Smooth muscle cell of the umbilical artery (primary cell): ENCODE results near the gene PDCL2. TPM values are rescaled to one million over a fixed set of nuclear protein-coding genes. Genes with fewer than 3 reads are reported as not detected.

Experiments
- total RNA-seq: library from RNA; depleted of rRNA; stranded (reverse); fragments of >200 nt; gene quantifications from 2 replicates; pipeline ENCODE4 v1.2.3, GENCODE V29; 2014

The PDCL2 gene, protein sequence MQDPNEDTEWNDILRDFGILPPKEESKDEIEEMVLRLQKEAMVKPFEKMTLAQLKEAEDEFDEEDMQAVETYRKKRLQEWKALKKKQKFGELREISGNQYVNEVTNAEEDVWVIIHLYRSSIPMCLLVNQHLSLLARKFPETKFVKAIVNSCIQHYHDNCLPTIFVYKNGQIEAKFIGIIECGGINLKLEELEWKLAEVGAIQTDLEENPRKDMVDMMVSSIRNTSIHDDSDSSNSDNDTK
- not detected in 2 replicates for total RNA-seq

DNA sequence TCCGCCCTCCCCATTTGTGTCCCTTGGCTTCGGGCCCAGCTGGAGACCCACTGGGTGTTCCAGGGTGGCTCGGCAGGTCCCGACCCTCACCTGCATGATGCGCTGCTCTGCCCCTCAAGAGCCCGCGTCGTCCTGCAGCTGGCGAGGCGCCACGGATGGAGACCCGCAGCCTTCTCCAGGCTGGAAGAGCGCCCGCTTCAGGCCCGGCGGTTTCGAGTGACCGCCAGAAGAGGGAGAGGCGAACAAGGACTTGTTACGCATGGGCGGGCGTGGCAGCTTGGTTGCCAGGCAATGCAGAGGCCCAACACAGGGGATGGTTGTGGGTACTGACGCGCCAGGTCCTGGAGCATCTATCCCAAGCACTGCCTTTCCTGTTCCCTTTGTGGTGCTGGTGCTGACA, at the start of gene PDCL2:
TSS of gene PDCL2 (minus strand) at position 232 of the 400 bp plus-strand sequence. CDS start at position 96, 136 bp downstream.

DNA sequence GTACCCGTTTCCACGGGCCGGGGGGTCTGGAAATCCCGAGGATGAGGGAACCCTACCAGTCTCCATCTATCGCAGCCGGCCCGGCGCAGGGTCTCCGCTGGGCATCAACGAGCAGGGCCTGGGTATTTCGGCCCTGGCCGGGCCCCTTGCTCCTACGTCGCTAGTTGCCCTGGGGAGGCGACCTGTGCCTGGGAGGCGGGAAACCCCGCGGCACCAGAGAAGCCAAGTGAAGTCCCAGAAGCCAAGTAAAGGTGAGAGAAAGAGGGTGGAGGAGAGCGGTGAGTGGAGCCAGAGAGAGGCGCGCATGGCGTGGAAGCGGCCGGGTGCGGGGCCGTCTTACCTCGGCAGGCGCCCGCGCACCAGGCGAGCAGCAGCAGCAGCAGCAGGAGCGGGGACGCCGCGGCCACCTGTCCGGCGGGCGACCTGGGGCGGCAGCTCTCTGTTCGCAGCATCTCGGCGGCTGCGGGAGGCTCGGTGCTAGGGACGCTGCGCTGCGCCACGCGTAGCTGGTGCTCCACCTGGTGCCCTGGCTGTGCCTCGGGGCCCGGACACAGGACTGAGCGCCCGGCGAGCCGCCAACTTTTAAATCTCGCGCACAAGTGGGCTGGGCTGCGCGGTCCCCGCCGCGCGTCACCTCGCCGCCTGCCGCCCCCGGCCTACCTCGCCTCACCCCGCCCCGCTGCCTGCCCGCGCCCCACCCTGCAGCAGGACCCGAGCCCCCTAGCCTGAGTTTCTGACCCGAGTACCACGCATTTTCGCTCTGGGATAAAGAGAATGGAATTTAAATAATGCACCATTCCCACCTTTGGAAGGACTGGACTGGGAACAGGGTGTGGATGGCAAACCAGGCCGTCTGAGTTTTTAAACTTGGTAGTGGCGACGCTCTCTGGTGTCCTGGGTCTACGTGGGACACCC, 44.0 kb upstream of the PDCL2 start, which contains the start of gene NMU:
TSS of gene NMU (minus strand) at position 558 of the 915 bp plus-strand sequence. CDS start at position 452, 106 bp downstream.

DNA sequence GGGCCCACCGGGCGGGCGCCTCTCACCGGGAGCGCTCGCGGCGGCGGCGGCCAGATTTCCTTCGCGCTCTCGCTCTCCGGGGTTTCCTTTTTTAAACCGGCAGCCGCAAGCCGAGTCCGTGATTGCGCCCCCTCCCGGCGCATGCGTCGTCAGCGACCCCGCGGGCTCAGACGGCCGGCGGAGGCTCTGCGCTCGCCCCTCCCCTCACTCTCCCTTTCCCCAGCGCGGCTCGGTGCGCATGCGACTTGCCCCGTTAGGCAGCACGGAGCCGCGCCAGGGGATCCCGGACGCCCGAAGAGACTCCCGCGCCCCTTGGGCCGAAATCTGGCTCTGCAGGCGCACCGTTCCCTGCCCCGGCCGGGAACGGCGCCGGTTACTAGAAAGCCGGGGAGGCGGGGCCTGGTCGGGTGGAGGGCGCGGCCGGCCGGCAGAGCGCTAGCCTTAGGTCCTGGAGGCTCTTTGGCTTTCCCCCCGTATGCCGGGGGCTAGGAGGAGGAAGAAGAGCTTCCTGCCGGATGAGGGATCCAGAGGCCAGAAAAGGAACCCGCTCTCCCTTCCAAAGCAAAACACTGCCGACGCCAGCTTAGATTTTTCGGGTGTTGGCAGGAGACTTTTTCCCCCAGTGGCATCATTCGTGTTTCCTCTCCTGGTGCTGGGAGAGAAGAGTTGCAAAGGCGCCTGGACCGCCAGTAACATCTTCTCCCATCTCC, 45.1 kb downstream of the PDCL2 start, which contains the start of gene CLOCK:
TSS of gene CLOCK (minus strand) at position 154 of the 710 bp plus-strand sequence. CDS start 64,124 bp downstream, outside the sequence.

Other genes starting within 250 kb of the PDCL2 start
- 6.5 and 9.7 TPM in 2 replicates for gene SRD5A3, start 246.0 kb downstream of the PDCL2 start, total RNA-seq
- gene TMEM165, start 196.3 kb downstream of the PDCL2 start, total RNA-seq = 147 and 235 TPM in 2 replicates
- gene CLOCK, start 45.3 kb downstream of the PDCL2 start, total RNA-seq = 24.1 and 35.7 TPM in 2 replicates
- gene NMU, start 44.1 kb upstream of the PDCL2 start, total RNA-seq = not detected in 2 replicates
- not detected in 2 replicates for gene EXOC1L, start 227.5 kb upstream of the PDCL2 start, total RNA-seq